Pancreas (tissue), 10 donors: Measurements from ENCODE around the gene MRTFB. TPM values are rescaled to one million over a fixed set of nuclear protein-coding genes. Genes with fewer than 3 reads are reported as not detected.

Experiments used
- ATAC-seq, 4 donors: fragments of 200-7000 bp; cut with Tn5 transposase; one replicate each; pipeline versions ENCODE4 v1.8.0 to v1.9.1; 2020; ENCODE audit warnings: mild to moderate bottlenecking in 4 of 4, moderate library complexity in 4 of 4
- DNase-seq, 6 donors: peaks; one replicate each; pipeline ENCODE4 v3.0.0-alpha.2; 2020
- FAIRE-seq: peaks from 2 replicates; lab custom pipeline; 2012; peaks lifted over from hg19 to GRCh38; lab: Jason Lieb, UNC
- H3K27ac ChIP-seq, 4 donors: fragments of 200-600 bp; sonication (generic); 1 replicate in 3 of 4; 2 replicates in 1 of 4; pipeline versions ENCODE4 v1.5.0 to v1.8.0; 2020
- H3K27me3 ChIP-seq, 4 donors: fragments of 200-600 bp; one replicate each; pipeline ENCODE4 v1.8.0; 2021
- H3K36me3 ChIP-seq, 3 donors: fragments of 200-600 bp; sonication (generic) in 1 of 3; one replicate each; pipeline versions ENCODE4 v1.5.0 to v1.8.0; 2020 to 2021
- H3K4me1 ChIP-seq, 3 donors: fragments of 200-600 bp; one replicate each; pipeline ENCODE4 v1.8.0; 2021
- H3K4me3 ChIP-seq, 4 donors: fragments of 200-600 bp; sonication (generic) in 2 of 4; one replicate each; pipeline versions ENCODE4 v1.5.0 to v1.8.0; 2020 to 2021
- H3K9me3 ChIP-seq, 4 donors: fragments of 200-600 bp; one replicate each; pipeline ENCODE4 v1.8.0; 2021
- WGBS, 2 donors: extraction: QIAGEN DNeasy Blood & Tissue Kit; methylation state at CpG; one replicate each; pipeline ENCODE4 v1.1.7; 2013; 5-methylcytosine and 5-hydroxymethylcytosine counted together
- intact Hi-C, 3 donors: fragments of 100-400 bp; cut with DNase I; formaldehyde crosslinking; loops; one replicate each; pipeline versions ENCODE4 v1.11.1 to v1.14.2; 2022
- polyA plus RNA-seq, 2 donors: library from polyadenylated mRNA; stranded (reverse); fragments of 200-250 nt; gene quantifications; one replicate each; pipeline ENCODE4 v1.2.3, GENCODE V29; 2013
- total RNA-seq, 6 donors: library from RNA; stranded (reverse); fragmentation: NEBNext Ultra II Directional in 4 of 6; extraction: Animal tissue kit (Norgen Biotek cat#: 25700) in 4 of 6; gene quantifications; one replicate each; pipeline versions ENCODE4 v1.2.1 to v1.2.4, GENCODE V29; 2021 to 2023
- TF ChIP-seq, protein P1 (sequence below), 4 donors: fragments of 200-600 bp; sonication (generic) in 3 of 4; IDR thresholded peaks; one replicate each; pipeline versions ENCODE4 v1.5.0 to v1.8.0; 2021; ENCODE audit warnings: antibody characterized with exemption in 4 of 4
- donor health status: healthy with polysubstance abuse.
- donor health status: DM: no; HTN: no; CAD: no; lungs with moderate emphysema.
- donor health status: DM: no; HTN: no; CAD: no.
- donor health status: control.
- donor health status: control.
- donor health status: Bipolar disorder and iron deficiency.
- donor health status: DM: yes; HTN: yes; CAD: no.
- donor health status: DM: no; HTN: no; CAD: no.
- donor health status: DM: no; HTN: no; CAD: no.
- donor health status: DM: yes; HTN: yes; CAD: no.

MRTFB gene
- total and polyA plus RNA-seq, 8 donors: 8.7 to 36.6 (median 24.4) TPM

GRCh38 chr16:14087181-14087580 is 16.1 kb downstream of the MRTFB start:
- intact Hi-C loops: loop anchor here in 1 of 3 donors (10.0 kb wide), 1 partner anchor 98 kb away; no protein-coding TSS in a partner anchor
- H3K9me3 ChIP-seq: no peaks in the 10 kb centered on the region
- TF ChIP-seq, protein P1, sequence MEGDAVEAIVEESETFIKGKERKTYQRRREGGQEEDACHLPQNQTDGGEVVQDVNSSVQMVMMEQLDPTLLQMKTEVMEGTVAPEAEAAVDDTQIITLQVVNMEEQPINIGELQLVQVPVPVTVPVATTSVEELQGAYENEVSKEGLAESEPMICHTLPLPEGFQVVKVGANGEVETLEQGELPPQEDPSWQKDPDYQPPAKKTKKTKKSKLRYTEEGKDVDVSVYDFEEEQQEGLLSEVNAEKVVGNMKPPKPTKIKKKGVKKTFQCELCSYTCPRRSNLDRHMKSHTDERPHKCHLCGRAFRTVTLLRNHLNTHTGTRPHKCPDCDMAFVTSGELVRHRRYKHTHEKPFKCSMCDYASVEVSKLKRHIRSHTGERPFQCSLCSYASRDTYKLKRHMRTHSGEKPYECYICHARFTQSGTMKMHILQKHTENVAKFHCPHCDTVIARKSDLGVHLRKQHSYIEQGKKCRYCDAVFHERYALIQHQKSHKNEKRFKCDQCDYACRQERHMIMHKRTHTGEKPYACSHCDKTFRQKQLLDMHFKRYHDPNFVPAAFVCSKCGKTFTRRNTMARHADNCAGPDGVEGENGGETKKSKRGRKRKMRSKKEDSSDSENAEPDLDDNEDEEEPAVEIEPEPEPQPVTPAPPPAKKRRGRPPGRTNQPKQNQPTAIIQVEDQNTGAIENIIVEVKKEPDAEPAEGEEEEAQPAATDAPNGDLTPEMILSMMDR (IDR thresholded peaks at IDR 0.05): no peak
- no peaks in the 10 kb centered on the region for H3K27me3 ChIP-seq
- no peak for ATAC-seq
- no peaks in the 10 kb centered on the region for H3K36me3 ChIP-seq
- DNase-seq: no peak
- FAIRE-seq: no peak
- H3K4me1 ChIP-seq: peaks cover 8 to 17% (median 16%) of the 10 kb centered on the region in 3 donors
- H3K27ac ChIP-seq: no peak overlapping the region
- 80 to 90% methylated on average over 1 of the region's 1 CpG for WGBS, 2 donors
- H3K4me3 ChIP-seq: no peak overlapping the region

DNA sequence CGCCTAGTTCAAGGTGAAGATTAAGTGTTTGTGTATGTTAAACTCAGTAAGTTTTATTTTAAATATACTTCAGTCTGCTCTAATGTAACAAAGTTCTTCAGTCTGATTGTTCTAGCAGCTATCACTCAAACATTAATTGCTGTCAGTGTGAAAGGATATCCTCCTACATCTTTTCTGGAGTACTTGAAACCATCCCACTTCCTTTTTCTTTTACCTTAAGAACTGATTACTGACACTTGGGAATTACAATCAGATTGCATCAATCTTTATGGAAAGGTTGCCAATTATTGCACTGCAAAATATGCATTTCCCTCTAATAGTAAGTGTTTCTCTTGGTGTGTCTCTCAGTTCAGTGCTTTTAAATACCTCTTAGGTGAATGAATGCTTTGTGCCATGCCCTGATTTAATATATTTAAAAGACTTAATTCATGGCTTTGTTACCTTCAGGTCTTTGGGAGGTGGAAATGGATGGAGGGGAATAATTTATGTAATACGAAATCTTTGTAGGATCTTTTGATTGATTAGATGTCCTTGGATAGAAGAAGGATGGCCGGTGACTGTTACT is 16.6 kb downstream of the MRTFB start:
- TF ChIP-seq, protein P1 (IDR thresholded peaks at IDR 0.05): no peak
- no peak overlapping the region for H3K27ac ChIP-seq
- no peak for FAIRE-seq
- DNase-seq: no peak
- intact Hi-C loops: loop anchor here in 1 of 3 donors (10.0 kb wide), 1 partner anchor 97 kb away; no protein-coding TSS in a partner anchor
- no peaks in the 10 kb centered on the region for H3K27me3 ChIP-seq
- no peaks in the 10 kb centered on the region for H3K9me3 ChIP-seq
- H3K36me3 ChIP-seq: no peaks in the 10 kb centered on the region
- 55 to 60% methylated on average over 3 of the region's 3 CpGs for WGBS, 2 donors
- peaks cover 12 to 21% (median 17%) of the 10 kb centered on the region in 3 donors for H3K4me1 ChIP-seq
- no peak overlapping the region for H3K4me3 ChIP-seq
- ATAC-seq: no peak

- no peak overlapping the region for H3K4me3 ChIP-seq
- FAIRE-seq (no peak), DNase-seq (no peak), ATAC-seq (peak in 3 of 4 donors; percentile 39 to 56 (median 42))
- no peaks in the 10 kb centered on the region for H3K36me3 ChIP-seq
- peaks cover 14 to 27% (median 17%) of the 10 kb centered on the region in 3 donors for H3K4me1 ChIP-seq
- peak overlapping the region in 1 of 4 donors; percentile 37 for H3K27ac ChIP-seq
- 67 to 69% methylated on average over 6 of the region's 6 CpGs for WGBS, 2 donors
- H3K27me3 ChIP-seq: no peaks in the 10 kb centered on the region
- TF ChIP-seq, protein P1 (IDR thresholded peaks at IDR 0.05): no peak
- no peaks in the 10 kb centered on the region for H3K9me3 ChIP-seq
- intact Hi-C loops: loop anchor here in 1 of 3 donors (10.0 kb wide), 1 partner anchor 97 kb away; no protein-coding TSS in a partner anchor
Measured at GRCh38 chr16:14088155-14088753, 17.1 kb downstream of the MRTFB start.

DNA sequence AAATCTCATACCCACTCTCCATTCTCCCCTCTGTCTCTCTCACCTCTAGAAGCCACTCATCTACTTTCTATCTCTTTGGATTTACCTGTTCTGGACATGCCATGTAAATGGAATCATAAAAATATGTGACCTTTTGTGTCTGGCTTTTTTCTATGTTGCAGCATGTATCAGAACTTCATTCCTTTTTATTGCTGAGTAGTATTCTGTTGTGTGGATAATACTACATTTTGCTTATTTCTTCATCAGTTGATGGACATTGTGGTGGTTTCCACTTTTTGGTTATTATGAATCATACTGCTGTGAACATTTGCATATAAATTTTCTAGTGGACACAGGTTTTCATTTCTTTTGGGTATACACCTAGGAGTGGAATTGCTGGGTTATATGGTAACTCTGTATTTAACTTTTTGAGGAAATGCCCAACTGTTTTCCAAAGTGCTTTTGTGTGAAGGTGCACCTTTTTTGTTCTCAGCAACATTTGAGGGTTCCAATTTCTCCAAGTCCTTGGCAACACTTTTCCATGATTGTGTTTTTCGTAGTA is 18.2 kb downstream of the MRTFB start:
- Histone ChIP-seq H3K27me3 (no peaks in the 10 kb centered on the region), H3K36me3 (no peaks in the 10 kb centered on the region), H3K9me3 (no peaks in the 10 kb centered on the region), H3K4me3 (no peak overlapping the region), H3K27ac (peak overlapping the region in 1 of 4 donors; percentile 37), H3K4me1 (peaks cover 14 to 35% (median 18%) of the 10 kb centered on the region in 3 donors)
- WGBS, 2 donors: 95 to 97% methylated on average over 1 of the region's 1 CpG
- ATAC-seq (no peak), FAIRE-seq (no peak), DNase-seq (no peak)
- intact Hi-C loops: loop anchor here in 1 of 3 donors (10.0 kb wide), 1 partner anchor 95 kb away; no protein-coding TSS in a partner anchor
- TF ChIP-seq, protein P1 (IDR thresholded peaks at IDR 0.05): no peak
